H1 (cell line): ENCODE data around the gene GABARAPL1. TPM values are rescaled to one million over a fixed set of nuclear protein-coding genes. Genes with fewer than 3 reads are reported as not detected.

Source experiments
- CTCF ChIA-PET: fragments of 300-600 bp; sonication (Branson Sonifier 250); formaldehyde crosslinking; loops from one replicate; lab custom pipeline; 2021; ENCODE audit not compliant: partially characterized antibody; lab: Charles Lee
- POLR2A ChIA-PET: fragments of 300-600 bp; sonication (Branson Sonifier 250); formaldehyde crosslinking; loops from one replicate; lab custom pipeline; 2021; ENCODE audit warnings: inconsistent platforms; ENCODE audit not compliant: partially characterized antibody; lab: Charles Lee
- DNase-seq, 2 experiments: peaks; one replicate each; pipeline versions ENCODE4 v3.0.0 to v3.0.0-alpha.2; 2010 to 2022; ENCODE audit warnings: low spot score in 2 of 2, low read depth in 1 of 2, mixed read lengths in 1 of 2
- FAIRE-seq: peaks from 2 replicates; lab custom pipeline; 2011; peaks lifted over from hg19 to GRCh38; lab: Jason Lieb, UNC
- H2AFZ ChIP-seq: 2 replicates; pipeline ENCODE4 v1.8.1; 2012; ENCODE audit warnings: low read length, inconsistent platforms
- H2AK5ac ChIP-seq: 2 replicates; pipeline ENCODE4 v1.6.1; 2013; ENCODE audit warnings: low read depth, low read length
- H2BK120ac ChIP-seq: replicated peaks from 2 replicates; pipeline ENCODE3; 2013; ENCODE audit warnings: low read depth, low read length, inconsistent platforms
- H2BK12ac ChIP-seq: 2 replicates; pipeline ENCODE4 v1.6.1; 2013; ENCODE audit warnings: low read depth, low read length
- H2BK15ac ChIP-seq: 2 replicates; pipeline ENCODE4 v1.6.1; 2013; ENCODE audit warnings: low read length
- H2BK20ac ChIP-seq: 2 replicates; pipeline ENCODE4 v1.6.1; 2013; ENCODE audit warnings: low read length
- H2BK5ac ChIP-seq: 2 replicates; pipeline ENCODE4 v1.6.1; 2013; ENCODE audit warnings: low read depth, low read length
- H3K14ac ChIP-seq: 2 replicates; pipeline ENCODE4 v1.6.1; 2013; ENCODE audit warnings: inconsistent platforms; ENCODE audit not compliant: insufficient read length
- H3K18ac ChIP-seq: 2 replicates; pipeline ENCODE4 v1.6.1; 2013; ENCODE audit warnings: low read length; ENCODE audit errors: extremely low read depth
- H3K23ac ChIP-seq: 2 replicates; pipeline ENCODE4 v1.6.1; 2013; ENCODE audit warnings: inconsistent platforms; ENCODE audit not compliant: insufficient read length
- H3K23me2 ChIP-seq: 2 replicates; pipeline ENCODE4 v1.6.1; 2013; ENCODE audit warnings: low read depth, low read length
- H3K27ac ChIP-seq: 2 replicates; pipeline ENCODE4 v1.6.1; 2011; ENCODE audit warnings: low read depth, low read length, inconsistent platforms
- H3K27me3 ChIP-seq, 4 experiments: replicated peaks in 1 of 4; 1 replicate in 1 of 4; 2 replicates in 3 of 4; pipeline versions ENCODE4 v1.6.1 to v1.8.1; 2011 to 2013; ENCODE audit warnings: low read length in 3 of 4, mild to moderate bottlenecking in 3 of 4, inconsistent platforms in 2 of 4, mixed read lengths in 2 of 4, moderate library complexity in 1 of 4; ENCODE audit not compliant: control insufficient read depth in 3 of 4, insufficient read depth in 3 of 4; ENCODE audit errors: extremely low read depth in 1 of 4
- H3K36me3 ChIP-seq, 4 experiments: 2 replicates each; pipeline versions ENCODE4 v1.6.1 to v1.8.1; 2011 to 2013; ENCODE audit warnings: mild to moderate bottlenecking in 4 of 4, low read length in 3 of 4, moderate library complexity in 2 of 4, control low read depth in 1 of 4, inconsistent platforms in 1 of 4; ENCODE audit not compliant: insufficient read depth in 4 of 4, control insufficient read depth in 2 of 4
- H3K4ac ChIP-seq: replicated peaks from 2 replicates; pipeline ENCODE3; 2013; ENCODE audit warnings: low read length, low read depth, mixed read lengths, inconsistent platforms; ENCODE audit not compliant: insufficient read length
- H3K4me1 ChIP-seq, 4 experiments: replicated peaks in 1 of 4; 1 replicate in 1 of 4; 2 replicates in 3 of 4; pipeline versions ENCODE4 v1.6.1 to v1.8.1; 2011 to 2013; ENCODE audit warnings: low read length in 3 of 4, inconsistent platforms in 2 of 4, mixed read lengths in 1 of 4; ENCODE audit not compliant: insufficient read depth in 4 of 4, control insufficient read depth in 3 of 4
- H3K4me2 ChIP-seq, 2 experiments: 2 replicates each; pipeline versions ENCODE4 v1.6.1 to v1.8.1; 2011 to 2013; ENCODE audit warnings: low read depth in 2 of 2, low read length in 2 of 2, control low read depth in 1 of 2, inconsistent platforms in 1 of 2, mild to moderate bottlenecking in 1 of 2; ENCODE audit not compliant: insufficient read depth in 1 of 2
- H3K4me3 ChIP-seq, 4 experiments: fragments of 200-600, 300-600 bp in 1 of 4; sonication (generic), shearing (Covaris generic), sonication (Bioruptor Twin) in 1 of 4; 2 replicates each; pipeline versions ENCODE4 v1.5.1 to v1.8.1; 2011 to 2016; ENCODE audit warnings: low read length in 4 of 4, low read depth in 3 of 4, control low read depth in 2 of 4, inconsistent platforms in 2 of 4, mild to moderate bottlenecking in 2 of 4, mixed read lengths in 1 of 4, moderate library complexity in 1 of 4; ENCODE audit not compliant: insufficient read depth in 2 of 4; ENCODE audit errors: extremely low read depth in 1 of 4
- H3K56ac ChIP-seq: replicated peaks from 2 replicates; pipeline ENCODE3; 2013; ENCODE audit warnings: low read depth, mild to moderate bottlenecking, mixed read lengths, low read length, inconsistent platforms; ENCODE audit not compliant: insufficient read length
- H3K79me1 ChIP-seq: 2 replicates; pipeline ENCODE4 v1.6.1; 2013; ENCODE audit warnings: low read depth, low read length, control low read depth
- H3K79me2 ChIP-seq, 2 experiments: 2 replicates each; pipeline versions ENCODE4 v1.6.1 to v1.8.1; 2012 to 2013; ENCODE audit warnings: low read length in 2 of 2, mild to moderate bottlenecking in 2 of 2, inconsistent platforms in 1 of 2; ENCODE audit not compliant: insufficient read depth in 2 of 2, control insufficient read depth in 1 of 2
- H3K9ac ChIP-seq, 4 experiments: replicated peaks in 1 of 4; 1 replicate in 1 of 4; 2 replicates in 3 of 4; pipeline versions ENCODE4 v1.6.1 to v1.8.1; 2011 to 2013; ENCODE audit warnings: low read depth in 3 of 4, low read length in 3 of 4, control low read depth in 2 of 4, mild to moderate bottlenecking in 2 of 4, moderate library complexity in 2 of 4, inconsistent platforms in 1 of 4; ENCODE audit errors: extremely low read depth in 1 of 4
- H3K9me3 ChIP-seq, 2 experiments: 2 replicates each; pipeline versions ENCODE4 v1.6.1 to v1.8.1; 2012 to 2013; ENCODE audit warnings: mild to moderate bottlenecking in 2 of 2, moderate library complexity in 2 of 2, control low read depth in 1 of 2, inconsistent platforms in 1 of 2, low read depth in 1 of 2, low read length in 1 of 2, mixed read lengths in 1 of 2; ENCODE audit not compliant: insufficient read depth in 2 of 2
- H4K20me1 ChIP-seq, 2 experiments: replicated peaks in 1 of 2; 2 replicates each; pipeline versions ENCODE3 to v1.8.1; 2011 to 2013; ENCODE audit warnings: inconsistent platforms in 2 of 2, low read length in 2 of 2, mild to moderate bottlenecking in 1 of 2; ENCODE audit not compliant: insufficient read depth in 2 of 2, control insufficient read depth in 1 of 2
- H4K5ac ChIP-seq: 2 replicates; pipeline ENCODE4 v1.6.1; 2013; ENCODE audit warnings: low read length, low read depth, mixed read lengths, inconsistent platforms; ENCODE audit not compliant: insufficient read length
- H4K8ac ChIP-seq: 2 replicates; pipeline ENCODE4 v1.8.0; 2013; ENCODE audit warnings: mild to moderate bottlenecking, moderate library complexity, low read length, inconsistent platforms; ENCODE audit not compliant: insufficient read depth; ENCODE audit errors: extremely low read depth
- H4K91ac ChIP-seq: replicated peaks from 2 replicates; pipeline ENCODE3; 2013; ENCODE audit warnings: low read length, mixed read lengths, inconsistent platforms; ENCODE audit not compliant: insufficient read length
- BRCA1 ChIP-seq: IDR thresholded peaks from 2 replicates; pipeline ENCODE4 v1.6.1; 2012; ENCODE audit warnings: low read depth, low read length, improper control_type of control experiment
- CBX5 ChIP-seq: fragments of 300-800, 300-1000 bp; sonication (generic); IDR thresholded peaks from 2 replicates; pipeline ENCODE4 v1.7.1; 2016; ENCODE audit warnings: antibody characterized with exemption, low read length, low read depth
- CREB1 ChIP-seq: IDR thresholded peaks from 2 replicates; pipeline ENCODE4 v1.6.1; 2012; ENCODE audit warnings: inconsistent platforms
- FOSL1 ChIP-seq: IDR thresholded peaks from 2 replicates; pipeline ENCODE4 v1.6.1; 2011; ENCODE audit warnings: mild to moderate bottlenecking, low read depth, low read length, moderate library complexity; ENCODE audit not compliant: insufficient read depth
- GABPA ChIP-seq: IDR thresholded peaks from 2 replicates; pipeline ENCODE4 v1.6.1; 2011; ENCODE audit warnings: mild to moderate bottlenecking, low read length, moderate library complexity, borderline replicate concordance; ENCODE audit not compliant: insufficient read depth
- GTF2F1 ChIP-seq: IDR thresholded peaks from 2 replicates; pipeline ENCODE4 v1.6.1; 2012; ENCODE audit warnings: low read depth, low read length, improper control_type of control experiment, borderline replicate concordance
- HDAC6 ChIP-seq: IDR thresholded peaks from one replicate; pipeline ENCODE4 v1.7.1; 2012; ENCODE audit warnings: low read depth, mild to moderate bottlenecking, inconsistent platforms, low read length, moderate library complexity
- KDM1A ChIP-seq: fragments of 200-600, 300-600 bp; sonication (generic); IDR thresholded peaks from 2 replicates; pipeline ENCODE4 v1.7.1; 2016; ENCODE audit warnings: mild to moderate bottlenecking, low read length, borderline replicate concordance
- MAFK ChIP-seq: IDR thresholded peaks from 2 replicates; pipeline ENCODE4 v1.6.1; 2012; ENCODE audit warnings: low read depth, mild to moderate bottlenecking, improper control_type of control experiment, low read length
- POU5F1 ChIP-seq: IDR thresholded peaks from 2 replicates; pipeline ENCODE4 v1.6.1; 2011; ENCODE audit warnings: low read depth, mild to moderate bottlenecking, low read length, moderate library complexity
- RFX5 ChIP-seq: IDR thresholded peaks from 2 replicates; pipeline ENCODE4 v1.6.1; 2011; ENCODE audit warnings: low read depth, low read length, improper control_type of control experiment, borderline replicate concordance
- SRF ChIP-seq: IDR thresholded peaks from 2 replicates; pipeline ENCODE4 v1.6.1; 2011; ENCODE audit warnings: mild to moderate bottlenecking, low read depth, low read length, moderate library complexity
- TAF1 ChIP-seq: IDR thresholded peaks from 2 replicates; pipeline ENCODE4 v1.6.1; 2011; ENCODE audit warnings: mild to moderate bottlenecking, low read depth, low read length
- WGBS, 2 experiments: shearing (Covaris generic) in 1 of 2; methylation state at CpG; one replicate each; pipeline versions ENCODE4 v1.1.6 to v1.1.7; 2013 to 2015; ENCODE audit warnings: low lambda C conversion rate in 2 of 2, mixed read lengths in 2 of 2, inconsistent platforms in 1 of 2, low coverage in 1 of 2, missing lambda C conversion rate in 1 of 2; ENCODE audit not compliant: insufficient replicate concordance in 2 of 2, insufficient coverage in 1 of 2, insufficient read length in 1 of 2; ENCODE audit errors: extremely low coverage in 1 of 2, missing lambda C conversion rate in 1 of 2; 5-methylcytosine and 5-hydroxymethylcytosine counted together
- polyA plus RNA-seq, 7 experiments: library from polyadenylated mRNA; depleted of rRNA in 3 of 7; stranded (reverse) in 5 of 7; unstranded in 2 of 7; fragments of >200 nt in 5 of 7; fragments of 200-250 nt in 2 of 7; gene quantifications; 1 replicate in 5 of 7; 2 replicates in 1 of 7; 4 replicates in 1 of 7; pipeline versions ENCODE4 v1.2.1 to v1.2.3, GENCODE V29; 2011 to 2013; ENCODE audit warnings: missing spikeins in 2 of 7, mixed read lengths in 2 of 7
- total RNA-seq: library from RNA; stranded (reverse); fragmentation: NEBNext Ultra II Directional; extraction: Animal tissue kit (Norgen Biotek cat#: 25700); gene quantifications from 2 replicates; pipeline ENCODE4 v1.2.1, GENCODE V29; 2021
- TF ChIP-seq, protein P1 (sequence below): IDR thresholded peaks from 2 replicates; pipeline ENCODE4 v1.6.1; 2011; ENCODE audit warnings: low read depth, mild to moderate bottlenecking, low read length; ENCODE audit not compliant: insufficient read depth

GABARAPL1 gene
- total and polyA plus RNA-seq, 2 of the 8 experiments (the other 6 are each of a cell fraction or from before 2014, with no cell fraction given) = 56.1 to 87.9 TPM

DNA sequence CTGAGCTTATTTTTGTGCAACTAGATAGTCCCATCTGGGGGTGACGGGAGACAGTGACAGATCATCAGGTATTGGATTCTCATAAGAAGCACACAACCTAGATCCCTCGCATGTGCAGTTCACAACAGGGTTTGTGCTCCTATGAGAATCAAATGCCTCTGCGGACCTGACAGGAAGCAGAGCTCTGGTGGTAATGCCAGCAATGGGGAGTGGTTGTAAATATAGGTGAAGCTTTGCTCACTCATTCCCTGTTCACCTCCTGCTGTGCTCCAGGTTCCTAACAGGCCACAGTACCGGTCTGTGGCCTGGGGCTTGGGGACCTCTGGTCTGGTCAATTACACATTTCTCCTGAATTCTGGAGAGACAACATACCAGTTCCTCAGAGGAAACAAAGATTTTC, 39.0 kb downstream of the GABARAPL1 start:
- Histone ChIP-seq H2BK20ac (no peak overlapping the region), H3K79me1 (no peaks in the 10 kb centered on the region), H4K91ac (no peak overlapping the region), H3K23ac (no peak overlapping the region), H3K27me3 (no peaks in the 10 kb centered on the region), H2BK12ac (no peak overlapping the region), H3K4me3 (no peak overlapping the region), H3K9ac (no peak overlapping the region), H4K8ac (no peak overlapping the region), H2BK5ac (no peak overlapping the region), H2BK120ac (no peak overlapping the region), H4K20me1 (no peaks in the 10 kb centered on the region), H3K4ac (no peak overlapping the region), H2BK15ac (no peak overlapping the region), H3K14ac (no peak overlapping the region), H3K27ac (no peak overlapping the region), H3K18ac (no peak overlapping the region), H3K56ac (no peak overlapping the region), H3K23me2 (no peaks in the 10 kb centered on the region), H4K5ac (no peak overlapping the region), H3K4me1 (no peaks in the 10 kb centered on the region), H2AFZ (no peak overlapping the region), H3K9me3 (no peaks in the 10 kb centered on the region; a peak in 1 of 4 replicates), H2AK5ac (no peak overlapping the region), H3K4me2 (no peak overlapping the region), H3K79me2 (no peaks in the 10 kb centered on the region), H3K36me3 (no peaks in the 10 kb centered on the region)
- WGBS, 2 experiments = 91% methylated on average over 4 of the region's 4 CpGs; no CpG with 5 or more reads in 1 of the 2 experiments
- DNase-seq = no peak
- POLR2A ChIA-PET = interaction anchor here (0.6 kb wide), 1 partner anchor 60 kb away, joined by 3 read pairs; no protein-coding TSS in a partner anchor
- CTCF ChIA-PET = interaction anchor here (1.2 to 1.3 kb wide), 2 partner anchors 15 to 310 kb away, joined by 3 to 9 read pairs; no protein-coding TSS in a partner anchor
- FAIRE-seq = no peak
- TF ChIP-seq, protein P1, sequence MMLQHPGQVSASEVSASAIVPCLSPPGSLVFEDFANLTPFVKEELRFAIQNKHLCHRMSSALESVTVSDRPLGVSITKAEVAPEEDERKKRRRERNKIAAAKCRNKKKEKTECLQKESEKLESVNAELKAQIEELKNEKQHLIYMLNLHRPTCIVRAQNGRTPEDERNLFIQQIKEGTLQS = no peak
- TF ChIP-seq FOSL1 = no peak
- TF ChIP-seq RFX5 = no peak
- TF ChIP-seq GTF2F1 = no peak
- no peak for TF ChIP-seq GABPA
- TF ChIP-seq BRCA1 = no peak
- TF ChIP-seq HDAC6 = no peak
- TF ChIP-seq POU5F1 = no peak
- no peak for TF ChIP-seq CBX5
- TF ChIP-seq KDM1A = no peak
- no peak for TF ChIP-seq TAF1
- no peak for TF ChIP-seq CREB1
- TF ChIP-seq SRF = no peak
- no peak for TF ChIP-seq MAFK
